Muscle layer of duodenum (tissue), 2 donors: ENCODE data around the gene THAP7.
A peak's percentile ranks its signal among the peaks of the same experiment; 100 is the strongest.

Experiments used
- H3K27ac ChIP-seq: one replicate; pipeline ENCODE4 v1.7.0; 2013; ENCODE audit warnings: mild to moderate bottlenecking, low read length
- H3K27me3 ChIP-seq: one replicate; pipeline ENCODE4 v1.7.0; 2013; ENCODE audit warnings: low read depth, mild to moderate bottlenecking, control low read depth, low read length
- H3K36me3 ChIP-seq, 2 donors: one replicate each; pipeline ENCODE4 v1.7.0; 2013; ENCODE audit warnings: low read length in 2 of 2, control low read depth in 1 of 2, mild to moderate bottlenecking in 1 of 2; ENCODE audit not compliant: insufficient read depth in 2 of 2, control insufficient read depth in 1 of 2
- H3K4me1 ChIP-seq, 2 donors: one replicate each; pipeline ENCODE4 v1.7.0; 2013; ENCODE audit warnings: low read length in 2 of 2, mild to moderate bottlenecking in 2 of 2, control low read depth in 1 of 2, moderate library complexity in 1 of 2; ENCODE audit not compliant: insufficient read depth in 2 of 2, control insufficient read depth in 1 of 2
- H3K4me3 ChIP-seq, 2 donors: one replicate each; pipeline ENCODE4 v1.7.0; 2013; ENCODE audit warnings: low read length in 2 of 2, low read depth in 1 of 2, mild to moderate bottlenecking in 1 of 2
- H3K9me3 ChIP-seq, 2 donors: one replicate each; pipeline ENCODE4 v1.7.0; 2013; ENCODE audit warnings: low read length in 2 of 2, control low read depth in 1 of 2, mild to moderate bottlenecking in 1 of 2; ENCODE audit not compliant: control insufficient read depth in 1 of 2
- donor health status: healthy.

The THAP7 gene

DNA sequence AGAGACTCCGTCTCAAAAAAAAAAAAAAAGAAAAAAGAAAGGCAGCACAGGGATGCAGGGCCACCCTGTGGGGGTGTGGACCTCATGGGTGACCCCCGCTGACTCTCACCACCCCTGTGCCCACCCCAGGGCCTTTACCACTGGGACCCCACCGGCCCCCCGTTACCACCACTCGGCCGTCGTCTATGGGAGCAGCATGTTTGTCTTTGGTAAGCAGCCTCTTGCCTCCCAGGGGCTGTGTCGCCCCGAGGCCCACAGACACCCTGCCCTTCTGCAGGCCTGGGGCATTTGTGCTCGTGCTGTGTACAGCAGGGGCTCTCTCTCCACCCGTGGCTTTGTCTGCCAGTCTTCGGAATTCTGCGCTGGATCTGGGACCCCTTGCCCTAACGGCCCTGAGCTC, 14.5 kb downstream of the THAP7 start:
- peaks cover 16 to 50% of the 10 kb centered on the region in 2 donors for H3K36me3 ChIP-seq
- no peak overlapping the region for H3K27ac ChIP-seq

DNA sequence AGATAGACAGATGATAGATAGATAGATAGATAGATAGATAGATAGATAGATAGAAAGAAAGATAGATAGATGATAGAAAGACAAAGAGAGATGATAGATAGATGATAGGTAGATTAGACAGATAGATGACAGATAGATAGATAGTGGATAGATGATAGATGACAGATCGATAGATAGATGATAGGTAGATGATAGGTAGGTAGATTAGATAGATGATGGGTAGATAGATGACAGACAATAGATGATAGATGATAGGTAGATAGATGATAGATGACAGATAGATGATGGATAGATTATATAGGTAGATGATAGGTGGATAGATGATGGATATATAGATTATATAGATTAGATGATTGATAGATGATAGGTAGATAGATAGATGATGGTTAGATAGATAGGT, 15.6 kb downstream of the THAP7 start:
- Histone ChIP-seq H3K27me3 (no peaks in the 10 kb centered on the region), H3K9me3 (no peaks in the 10 kb centered on the region), H3K4me3 (no peak overlapping the region), H3K36me3 (peaks cover 10 to 40% of the 10 kb centered on the region in 2 donors), H3K4me1 (peaks cover 8 to 17% of the 10 kb centered on the region in 2 donors), H3K27ac (no peak overlapping the region)

More for the DNA sequence above, 14.5 kb downstream of the THAP7 start:
- Histone ChIP-seq H3K4me1 (peaks cover 8 to 14% of the 10 kb centered on the region in 2 donors), H3K27me3 (no peaks in the 10 kb centered on the region), H3K9me3 (no peaks in the 10 kb centered on the region), H3K4me3 (no peak overlapping the region)

DNA sequence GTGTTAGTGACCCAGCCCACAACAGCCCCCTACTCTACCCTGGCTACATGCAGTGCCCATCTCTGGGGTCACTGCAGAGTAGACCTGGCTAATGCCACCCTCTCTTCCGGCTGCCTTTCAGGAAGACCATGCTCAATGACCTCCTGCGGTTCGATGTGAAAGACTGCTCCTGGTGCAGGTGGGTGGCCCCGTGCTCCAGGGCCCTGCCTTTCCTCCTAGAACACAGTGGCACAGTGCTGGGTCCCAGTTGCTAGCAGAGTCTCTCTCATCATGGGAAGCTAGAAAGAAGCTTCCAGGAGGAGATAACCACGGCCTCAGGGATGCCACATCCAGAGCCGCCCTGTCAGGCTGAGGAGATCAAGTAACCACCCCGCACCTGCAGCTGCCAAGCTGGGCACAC, 16.2 kb downstream of the THAP7 start:
- peaks cover 10 to 34% of the 10 kb centered on the region in 2 donors for H3K36me3 ChIP-seq
- no peaks in the 10 kb centered on the region for H3K9me3 ChIP-seq
- no peaks in the 10 kb centered on the region for H3K27me3 ChIP-seq
- H3K4me1 ChIP-seq, result peaks cover 8 to 23% of the 10 kb centered on the region in 2 donors
- no peak overlapping the region for H3K4me3 ChIP-seq
- H3K27ac ChIP-seq, result no peak overlapping the region

DNA sequence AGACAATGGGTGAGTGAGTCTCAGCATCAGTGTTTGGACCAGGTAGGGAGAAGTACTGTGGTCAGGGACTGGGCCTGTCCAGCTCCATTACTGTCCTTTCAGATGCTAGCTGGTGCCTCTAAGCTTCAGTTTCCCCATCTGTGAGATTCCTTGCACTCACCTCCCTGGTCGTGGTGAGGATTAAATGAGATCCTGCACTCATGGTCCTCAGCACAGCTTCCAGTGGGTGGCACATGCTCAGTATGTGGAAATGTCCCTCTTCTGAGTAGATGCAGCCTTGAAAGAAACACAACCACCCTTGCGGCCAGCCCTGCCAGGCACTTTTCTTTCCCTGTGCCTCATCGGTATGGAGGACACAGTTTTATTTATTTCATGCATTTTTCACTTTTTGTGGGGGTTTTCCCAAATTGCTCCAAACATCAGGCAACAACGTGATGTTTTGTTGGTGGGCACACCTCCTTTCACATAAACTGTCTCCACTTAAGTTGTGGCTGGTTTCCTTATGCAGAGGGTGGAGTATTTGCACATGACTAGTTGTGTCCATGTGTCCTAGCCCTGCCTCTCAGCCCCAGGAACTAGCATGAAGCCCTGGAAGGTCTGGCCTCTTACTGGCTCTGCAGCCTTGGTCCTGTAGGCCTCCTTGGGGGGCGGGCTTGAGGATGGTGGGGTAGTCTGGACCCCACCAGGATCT, 18.7 kb downstream of the THAP7 start:
- H3K4me1 ChIP-seq, result peaks cover 8 to 30% of the 10 kb centered on the region in 2 donors
- H3K9me3 ChIP-seq, result no peaks in the 10 kb centered on the region
- H3K4me3 ChIP-seq, result peak overlapping the region; percentile 71 to 87
- peak overlapping the region; percentile 80 for H3K27ac ChIP-seq
- no peaks in the 10 kb centered on the region for H3K27me3 ChIP-seq
- peaks cover 5 to 26% of the 10 kb centered on the region in 2 donors for H3K36me3 ChIP-seq

DNA sequence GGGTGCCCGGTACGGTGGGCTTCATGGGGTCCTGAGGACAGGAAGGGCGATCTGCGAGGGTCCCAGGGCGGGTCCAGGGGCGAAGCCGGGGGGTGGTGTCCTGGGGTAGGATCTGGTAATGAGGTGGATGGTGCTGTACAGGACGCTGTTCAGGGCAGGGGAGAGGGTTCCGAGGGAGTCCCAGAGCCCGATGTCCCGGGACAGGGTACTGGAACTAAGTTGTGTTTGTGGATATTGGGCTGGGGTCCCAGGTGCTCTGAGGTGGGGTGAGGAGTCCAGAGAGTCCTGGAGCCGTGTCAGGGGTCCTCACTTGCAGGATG, 19.4 kb downstream of the THAP7 start:
- H3K9me3 ChIP-seq, result no peaks in the 10 kb centered on the region
- peak overlapping the region; percentile 80 for H3K27ac ChIP-seq
- H3K4me1 ChIP-seq, result peaks cover 8 to 30% of the 10 kb centered on the region in 2 donors
- H3K27me3 ChIP-seq, result no peaks in the 10 kb centered on the region
- H3K36me3 ChIP-seq, result peaks cover 5 to 20% of the 10 kb centered on the region in 2 donors
- peak overlapping the region; percentile 71 to 87 for H3K4me3 ChIP-seq

DNA sequence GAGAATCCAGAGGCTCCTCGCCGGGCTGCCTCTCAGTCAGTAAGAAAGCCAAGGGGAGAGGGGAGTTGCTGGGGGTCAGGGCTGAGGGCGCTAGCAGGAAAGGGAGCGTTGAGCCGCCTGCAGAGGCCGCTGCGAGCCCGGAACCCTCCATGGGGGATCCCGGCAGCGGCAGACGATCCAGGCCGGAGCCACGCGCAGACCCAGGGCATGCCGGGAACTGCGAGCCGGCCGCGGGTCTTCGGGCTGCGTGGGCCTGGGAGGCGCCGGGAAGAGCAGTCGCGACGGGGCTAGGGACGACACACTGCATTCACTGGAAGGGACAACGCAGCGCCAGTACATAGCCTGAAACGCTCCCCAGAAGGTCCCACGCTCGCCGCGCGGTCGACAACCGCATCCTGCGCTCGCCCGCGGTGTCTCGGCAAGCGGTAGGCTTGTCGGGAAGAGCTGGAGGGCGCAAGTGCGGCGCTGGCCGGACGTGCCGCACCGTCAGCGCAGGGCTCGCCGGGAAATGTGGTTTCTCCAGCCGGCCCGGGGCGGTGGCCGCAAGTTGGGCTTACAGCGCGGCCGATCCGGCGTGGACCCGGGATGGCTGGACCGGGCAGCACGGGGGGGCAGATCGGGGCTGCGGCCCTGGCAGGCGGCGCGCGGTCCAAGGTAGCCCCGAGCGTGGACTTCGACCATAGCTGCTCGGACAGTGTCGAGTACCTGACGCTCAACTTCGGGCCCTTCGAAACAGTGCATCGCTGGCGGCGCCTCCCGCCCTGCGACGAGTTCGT, 19.9 kb downstream of the THAP7 start, which contains the start of gene LZTR1:
Gene LZTR1, plus strand, starts transcription at position 511 of the 776 bp plus-strand sequence. Its CDS starts 75 bp downstream, at position 586.
- H3K9me3 ChIP-seq, result no peaks in the 10 kb centered on the region
- peaks cover 8 to 30% of the 10 kb centered on the region in 2 donors for H3K4me1 ChIP-seq

DNA sequence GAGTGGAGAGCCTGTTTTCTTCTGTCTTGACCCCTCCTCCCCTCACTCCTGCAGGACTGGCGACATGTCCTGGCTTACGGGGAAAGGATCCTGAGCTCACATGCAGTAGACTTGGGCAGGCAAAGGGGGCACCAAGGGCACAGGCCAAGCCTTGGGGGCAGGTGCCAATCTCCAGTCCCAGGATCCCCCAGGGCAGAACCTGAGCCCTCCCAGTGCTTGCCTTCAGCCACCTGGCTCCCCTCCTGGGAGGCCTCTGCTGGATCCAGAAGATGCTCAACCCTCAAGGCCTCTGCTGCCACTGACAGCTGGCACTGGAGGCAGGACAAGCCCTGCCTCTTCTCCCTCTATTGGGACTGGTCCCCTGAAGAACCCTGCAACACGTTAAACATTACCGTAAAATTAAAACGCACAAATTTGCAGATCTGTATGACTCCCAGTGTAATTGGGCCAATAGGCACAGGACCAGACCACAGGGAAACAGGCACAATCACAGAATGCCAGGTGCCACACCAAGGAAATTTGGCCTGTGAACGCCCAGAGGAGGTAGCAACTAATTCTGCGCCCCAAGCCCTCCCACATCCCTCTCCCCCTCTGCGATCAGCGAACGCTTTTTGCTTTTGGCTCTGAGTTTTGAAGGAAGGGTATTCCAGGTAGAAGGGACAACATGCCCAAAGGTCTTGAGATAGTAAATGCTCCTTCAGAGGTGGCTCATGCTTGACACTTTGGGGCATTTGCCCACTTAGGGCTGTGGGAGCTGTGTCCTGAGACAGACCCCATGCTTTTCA, 20.8 kb downstream of the THAP7 start:
- Histone ChIP-seq H3K27me3 (no peaks in the 10 kb centered on the region), H3K27ac (peak overlapping the region; percentile 89), H3K4me1 (peaks cover 8 to 30% of the 10 kb centered on the region in 2 donors), H3K4me3 (peak overlapping the region; percentile 71 to 87), H3K36me3 (peaks cover 5 to 9% of the 10 kb centered on the region in 2 donors), H3K9me3 (no peaks in the 10 kb centered on the region)

More for the DNA sequence above, 19.9 kb downstream of the THAP7 start, which contains the start of gene LZTR1:
- no peaks in the 10 kb centered on the region for H3K27me3 ChIP-seq
- H3K36me3 ChIP-seq, result peaks cover 5 to 16% of the 10 kb centered on the region in 2 donors
- peak within 1 kb of the TSS; percentile 71 to 87 for H3K4me3 ChIP-seq
- H3K27ac ChIP-seq, result peak within 1 kb of the TSS; percentile 89

DNA sequence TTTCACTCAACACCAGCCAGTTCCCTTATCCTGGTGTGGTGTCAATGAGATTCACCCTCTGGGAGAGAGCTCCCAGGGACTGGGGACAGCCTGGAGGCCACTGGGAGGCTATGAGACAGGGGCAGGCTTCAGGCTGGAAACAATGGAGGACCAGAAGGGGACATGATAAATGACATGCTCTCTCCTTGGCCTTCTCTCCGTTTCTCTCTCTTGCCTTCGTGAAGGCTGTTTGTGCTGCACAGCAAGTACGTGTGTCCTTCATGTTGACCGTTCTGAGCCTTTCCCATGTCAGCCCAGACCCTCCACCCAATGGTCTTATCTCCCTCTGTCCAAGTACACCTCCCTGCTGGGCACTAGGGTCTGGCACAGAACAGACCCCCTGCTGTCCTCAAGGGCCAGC, 21.4 kb downstream of the THAP7 start:
- H3K27ac ChIP-seq, result no peak overlapping the region

DNA sequence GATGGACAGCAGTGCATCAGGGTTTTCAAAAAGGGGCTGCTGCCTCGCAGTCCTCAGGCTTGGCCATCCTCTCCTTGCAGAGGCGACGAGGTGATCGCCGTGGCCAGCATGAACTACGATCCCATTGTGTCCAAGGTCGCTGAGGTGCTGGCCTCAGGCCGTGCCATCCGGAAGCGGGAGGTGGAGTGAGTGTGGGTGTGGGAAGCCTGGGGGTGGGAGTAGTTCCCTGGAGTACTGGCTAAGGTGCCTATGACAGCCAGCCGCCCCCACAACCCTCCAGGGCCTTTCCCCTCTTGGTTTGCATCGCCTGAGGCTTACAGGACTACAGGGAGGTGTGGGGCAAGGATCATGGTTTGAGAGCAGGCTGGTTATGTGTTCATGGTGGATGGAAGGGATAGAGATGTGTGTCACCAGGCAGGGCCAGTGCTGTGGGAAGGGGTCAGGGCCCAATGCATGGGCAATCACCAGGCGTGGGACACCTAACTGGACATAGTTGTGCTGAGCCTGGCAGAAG, 21.9 kb downstream of the THAP7 start:
- peaks cover 8 to 30% of the 10 kb centered on the region in 2 donors for H3K4me1 ChIP-seq
- no peaks in the 10 kb centered on the region for H3K9me3 ChIP-seq
- no peaks in the 10 kb centered on the region for H3K27me3 ChIP-seq
- no peak overlapping the region for H3K27ac ChIP-seq
- H3K36me3 ChIP-seq, result peaks cover 0 to 5% of the 10 kb centered on the region in 2 donors
- peak overlapping the region; percentile 21 to 52 for H3K4me3 ChIP-seq

More for the DNA sequence above, 21.4 kb downstream of the THAP7 start:
- H3K9me3 ChIP-seq, result no peaks in the 10 kb centered on the region
- H3K4me1 ChIP-seq, result peaks cover 8 to 30% of the 10 kb centered on the region in 2 donors
- peaks cover 3 to 5% of the 10 kb centered on the region in 2 donors for H3K36me3 ChIP-seq
- H3K27me3 ChIP-seq, result no peaks in the 10 kb centered on the region
- no peak overlapping the region for H3K4me3 ChIP-seq

DNA sequence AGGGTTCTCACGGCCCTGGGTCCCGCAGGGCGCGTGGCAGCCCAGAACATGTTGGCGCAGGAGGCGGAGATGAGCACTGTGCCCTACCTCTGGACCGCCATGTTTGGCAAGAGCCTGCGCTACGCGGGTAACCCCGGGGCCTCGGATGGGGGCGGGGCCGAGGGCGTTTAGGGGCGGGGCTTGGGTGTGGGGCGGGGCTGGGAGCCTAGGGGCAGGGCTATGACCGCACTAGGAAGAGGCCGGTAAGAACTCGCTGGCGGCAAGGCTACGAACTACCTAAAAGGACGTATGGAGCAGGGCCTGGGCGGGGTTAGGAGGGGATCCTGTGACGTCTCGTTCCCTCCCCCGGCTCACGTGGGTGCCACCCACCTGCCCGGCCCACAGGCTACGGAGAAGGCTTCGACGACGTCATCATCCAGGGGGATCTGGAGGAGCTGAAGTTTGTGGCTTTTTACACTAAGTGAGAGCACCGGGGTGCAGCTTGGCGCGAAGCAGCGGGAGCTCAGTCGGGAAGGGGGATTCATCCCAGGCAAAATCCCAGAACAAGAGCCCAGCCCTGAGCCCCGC, 22.6 kb downstream of the THAP7 start:
- peak overlapping the region; percentile 21 to 52 for H3K4me3 ChIP-seq
- no peak overlapping the region for H3K27ac ChIP-seq
- H3K4me1 ChIP-seq, result peaks cover 8 to 30% of the 10 kb centered on the region in 2 donors
- H3K36me3 ChIP-seq, result peaks cover 0 to 5% of the 10 kb centered on the region in 2 donors
- no peaks in the 10 kb centered on the region for H3K9me3 ChIP-seq
- H3K27me3 ChIP-seq, result no peaks in the 10 kb centered on the region
